Thyroid gland (tissue), 4 donors: Measurements from ENCODE around the gene KRABD2.
"Not testable (repeated sequence)": the region's sequence is repeated elsewhere in the genome, so short reads cannot be mapped to it uniquely, and the experiment has no call there.

Source experiments
- DNase-seq, 2 donors: peaks; one replicate each; pipeline ENCODE4 v3.0.0-alpha.2; 2019
- H3K27ac ChIP-seq, 3 donors: fragments of 200-600 bp; sonication (generic); 1 replicate in 2 of 3; 2 replicates in 1 of 3; pipeline ENCODE4 v1.5.1; 2016 to 2019; ENCODE audit warnings: mild to moderate bottlenecking in 1 of 3, moderate library complexity in 1 of 3
- H3K27me3 ChIP-seq: fragments of 200-600 bp; sonication (generic); one replicate; pipeline ENCODE4 v1.5.1; 2019
- H3K36me3 ChIP-seq, 2 donors: fragments of 200-600 bp; sonication (generic); one replicate each; pipeline ENCODE4 v1.5.1; 2016 to 2019
- H3K4me1 ChIP-seq, 2 donors: fragments of 200-600 bp; sonication (generic); one replicate each; pipeline ENCODE4 v1.5.1; 2017 to 2019
- H3K4me3 ChIP-seq, 3 donors: fragments of 200-600 bp; sonication (generic); replicated peaks in 1 of 3; 1 replicate in 2 of 3; 2 replicates in 1 of 3; pipeline ENCODE4 v1.5.1; 2016; ENCODE audit warnings: mild to moderate bottlenecking in 1 of 3
- H3K9me3 ChIP-seq: fragments of 200-600 bp; sonication (generic); one replicate; pipeline ENCODE4 v1.5.1; 2017
- POLR2A ChIP-seq, 2 donors: fragments of 450-650 bp; IDR thresholded peaks; one replicate each; pipeline ENCODE4 v1.6.1; 2017; ENCODE audit warnings: antibody characterized with exemption in 2 of 2, mild to moderate bottlenecking in 2 of 2, moderate library complexity in 1 of 2
- WGBS, 2 donors: methylation state at CpG; one replicate each; pipeline ENCODE4 v1.1.5; 2017; 5-methylcytosine and 5-hydroxymethylcytosine counted together
- intact Hi-C: fragments of 100-400 bp; cut with DNase I; formaldehyde crosslinking; loops from one replicate; pipeline ENCODE4 v1.15.1; 2023
- TF ChIP-seq, protein P1 (sequence below), 6 experiments: fragments of 200-600 bp in 3 of 6; fragments of 450-650 bp in 3 of 6; sonication (generic) in 3 of 6; IDR thresholded peaks; one replicate each; pipeline ENCODE4 v1.5.1; 2016 to 2019; ENCODE audit warnings: antibody characterized with exemption in 6 of 6, mild to moderate bottlenecking in 2 of 6, inconsistent platforms in 1 of 6, moderate library complexity in 1 of 6

Gene KRABD2

DNA sequence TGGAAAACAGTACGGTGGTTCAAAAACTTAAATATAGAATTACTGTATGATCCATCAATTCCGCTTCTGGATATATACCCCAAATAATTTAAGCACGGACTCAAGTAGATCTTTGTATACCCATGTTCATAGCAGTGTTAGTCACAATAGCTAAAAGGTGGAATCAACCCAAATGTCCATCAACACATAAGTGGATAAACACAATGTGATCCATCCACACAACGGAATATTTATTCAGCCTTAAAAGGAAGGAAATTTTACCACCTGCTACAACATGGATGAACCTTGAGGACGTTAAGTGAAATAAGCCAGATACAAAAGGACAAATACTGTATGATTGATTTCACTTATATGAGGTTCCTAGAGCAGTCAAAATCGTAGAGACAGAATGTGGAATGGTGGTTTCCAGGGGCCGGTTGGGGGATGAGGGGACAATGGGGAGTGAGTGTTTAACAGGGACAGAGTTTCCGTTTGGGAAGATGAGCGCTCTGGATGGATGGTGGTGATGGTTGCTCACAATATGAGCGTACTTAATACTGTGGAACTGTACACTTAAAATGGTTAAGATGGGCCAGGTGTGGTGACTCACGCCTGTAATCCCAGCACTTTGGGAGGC lies 26.5 kb upstream of the KRABD2 start:
- DNase-seq: no peak
- intact Hi-C loops: no loop called here
- TF ChIP-seq, protein P1, sequence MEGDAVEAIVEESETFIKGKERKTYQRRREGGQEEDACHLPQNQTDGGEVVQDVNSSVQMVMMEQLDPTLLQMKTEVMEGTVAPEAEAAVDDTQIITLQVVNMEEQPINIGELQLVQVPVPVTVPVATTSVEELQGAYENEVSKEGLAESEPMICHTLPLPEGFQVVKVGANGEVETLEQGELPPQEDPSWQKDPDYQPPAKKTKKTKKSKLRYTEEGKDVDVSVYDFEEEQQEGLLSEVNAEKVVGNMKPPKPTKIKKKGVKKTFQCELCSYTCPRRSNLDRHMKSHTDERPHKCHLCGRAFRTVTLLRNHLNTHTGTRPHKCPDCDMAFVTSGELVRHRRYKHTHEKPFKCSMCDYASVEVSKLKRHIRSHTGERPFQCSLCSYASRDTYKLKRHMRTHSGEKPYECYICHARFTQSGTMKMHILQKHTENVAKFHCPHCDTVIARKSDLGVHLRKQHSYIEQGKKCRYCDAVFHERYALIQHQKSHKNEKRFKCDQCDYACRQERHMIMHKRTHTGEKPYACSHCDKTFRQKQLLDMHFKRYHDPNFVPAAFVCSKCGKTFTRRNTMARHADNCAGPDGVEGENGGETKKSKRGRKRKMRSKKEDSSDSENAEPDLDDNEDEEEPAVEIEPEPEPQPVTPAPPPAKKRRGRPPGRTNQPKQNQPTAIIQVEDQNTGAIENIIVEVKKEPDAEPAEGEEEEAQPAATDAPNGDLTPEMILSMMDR (IDR thresholded peaks at IDR 0.05): no peak
- TF ChIP-seq POLR2A (IDR thresholded peaks at IDR 0.05): no peak

DNA sequence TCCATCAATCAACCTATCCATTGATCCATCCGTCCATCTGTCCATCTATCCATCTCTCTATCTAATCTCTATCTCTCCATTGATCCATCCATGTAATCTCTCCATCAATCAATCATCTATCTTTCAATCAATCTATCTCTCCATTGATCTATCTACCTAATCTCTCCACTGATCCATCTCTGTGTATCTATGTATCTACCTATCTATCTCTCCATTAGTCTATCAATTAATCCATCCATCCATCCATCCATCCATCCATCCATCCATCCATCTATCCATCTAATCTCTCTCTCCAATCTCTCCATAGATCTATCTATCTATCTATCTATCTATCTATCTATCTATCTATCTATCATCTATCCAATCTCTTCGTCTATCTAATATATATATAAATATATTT lies 24.6 kb upstream of the KRABD2 start:
- intact Hi-C loops: no loop called here
- Histone ChIP-seq H3K36me3 (no peaks in the 10 kb centered on the region), H3K27me3 (no peaks in the 10 kb centered on the region)

More for the DNA sequence above, 26.5 kb upstream of the KRABD2 start:
- H3K27ac ChIP-seq: no peak overlapping the region
- 81 to 82% methylated on average over 11 of the region's 11 CpGs for WGBS, 2 donors
- no peaks in the 10 kb centered on the region for H3K27me3 ChIP-seq
- no peaks in the 10 kb centered on the region for H3K9me3 ChIP-seq
- no peaks in the 10 kb centered on the region for H3K36me3 ChIP-seq
- peaks cover 2 to 4% of the 10 kb centered on the region in 2 donors for H3K4me1 ChIP-seq
- H3K4me3 ChIP-seq: no peak overlapping the region

DNA sequence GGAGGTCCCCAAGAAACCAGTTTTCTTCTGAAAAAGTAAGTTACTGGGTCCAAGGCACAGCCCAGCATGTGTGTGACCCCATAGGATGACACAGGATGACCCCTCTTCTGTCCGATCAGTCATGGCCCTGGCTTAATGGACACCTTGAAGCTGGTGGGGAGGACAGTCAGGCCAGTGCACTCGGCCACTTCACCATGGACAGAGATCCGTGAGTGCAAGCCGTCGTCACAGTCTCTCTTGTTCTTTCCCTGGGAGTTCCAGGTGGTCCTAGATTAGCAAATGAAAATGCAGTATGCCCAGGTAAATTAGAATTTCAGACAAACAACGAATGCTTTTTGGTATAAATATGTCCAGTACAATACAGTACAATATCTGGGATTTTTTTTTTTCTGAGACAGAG lies 22.5 kb upstream of the KRABD2 start:
- whole genome bisulfite sequencing, 2 donors: 54 to 57% methylated on average over 6 of the region's 6 CpGs
- intact Hi-C loops: no loop called here

More for the DNA sequence above, 24.6 kb upstream of the KRABD2 start:
- Histone ChIP-seq H3K9me3 (no peaks in the 10 kb centered on the region), H3K4me3 (no peak overlapping the region), H3K4me1 (no peaks in the 10 kb centered on the region), H3K27ac (no peak overlapping the region)
- TF ChIP-seq, protein P1 (IDR thresholded peaks at IDR 0.05): no peak
- no peak for TF ChIP-seq POLR2A (IDR thresholded peaks at IDR 0.05)
- WGBS, 2 donors: 89 to 91% methylated on average over 2 of the region's 2 CpGs
- no peak for DNase-seq

DNA sequence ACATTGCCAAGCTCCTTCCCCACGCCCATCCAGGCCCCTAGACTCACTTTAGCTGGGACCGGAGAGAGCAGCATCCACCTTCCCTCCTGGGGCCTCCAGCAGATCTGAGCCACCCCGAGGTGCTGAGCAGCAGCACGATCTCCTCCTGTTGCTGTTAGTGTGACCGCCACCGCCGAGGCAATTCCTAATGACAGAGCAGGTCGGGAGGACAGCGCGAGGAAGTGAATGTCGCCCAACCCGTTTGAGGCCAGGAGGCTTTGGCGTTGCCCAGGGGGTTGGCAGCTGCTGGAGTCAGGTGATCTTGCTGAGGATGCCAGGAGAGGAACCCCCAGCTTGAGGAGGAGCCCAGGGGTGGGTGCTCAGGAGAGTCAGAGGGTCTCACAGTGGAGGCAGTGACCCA lies 21.1 kb upstream of the KRABD2 start, which contains the start of gene RNF222:
RNF222 (minus strand) TSS at position 192 of the 400 bp plus-strand sequence. CDS start 4,366 bp downstream, outside the sequence.
- Histone ChIP-seq H3K4me3 (no peak within 1 kb of the TSS), H3K27ac (no peak within 1 kb of the TSS), H3K27me3 (no peaks in the 10 kb centered on the region), H3K36me3 (no peaks in the 10 kb centered on the region), H3K9me3 (no peaks in the 10 kb centered on the region), H3K4me1 (no peaks in the 10 kb centered on the region)
- no peak for DNase-seq
- intact Hi-C loops: no loop called here
- 39 to 69% methylated on average over 2 to 13 of the region's 13 CpGs for WGBS, 2 donors
- TF ChIP-seq, protein P1 (IDR thresholded peaks at IDR 0.05): no peak
- no peak for TF ChIP-seq POLR2A (IDR thresholded peaks at IDR 0.05)

More for the DNA sequence above, 22.5 kb upstream of the KRABD2 start:
- DNase-seq: no peak
- Histone ChIP-seq H3K27me3 (no peaks in the 10 kb centered on the region), H3K27ac (no peak overlapping the region), H3K36me3 (no peaks in the 10 kb centered on the region), H3K9me3 (no peaks in the 10 kb centered on the region), H3K4me3 (no peak overlapping the region), H3K4me1 (no peaks in the 10 kb centered on the region)
- TF ChIP-seq, protein P1 (IDR thresholded peaks at IDR 0.05): no peak
- TF ChIP-seq POLR2A (IDR thresholded peaks at IDR 0.05): no peak

DNA sequence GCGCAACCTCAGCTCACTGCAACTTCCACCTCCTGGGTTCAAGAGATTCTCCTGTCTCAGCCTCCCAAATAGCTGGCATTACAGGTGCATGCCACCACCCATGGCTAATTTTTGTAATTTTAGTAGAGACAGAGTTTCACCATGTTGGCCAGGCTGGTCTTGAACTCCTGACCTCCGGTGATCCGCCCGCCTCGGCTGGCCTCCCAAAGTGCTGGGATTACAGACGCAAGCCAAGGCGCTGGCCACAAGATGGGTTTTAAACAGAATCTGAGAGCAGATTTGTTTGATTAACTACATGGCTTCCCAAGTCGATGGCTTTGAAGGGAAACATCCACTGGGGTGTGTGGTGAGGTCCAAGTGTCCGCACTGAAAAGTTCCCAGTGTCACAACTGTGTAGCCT lies 18.0 kb upstream of the KRABD2 start:
- H3K4me1 ChIP-seq, H3K9me3 ChIP-seq, H3K4me3 ChIP-seq, intact Hi-C loops, H3K36me3 ChIP-seq, H3K27ac ChIP-seq, DNase-seq, H3K27me3 ChIP-seq: not testable (repeated sequence)
- 81 to 86% methylated on average over 9 of the region's 9 CpGs for whole genome bisulfite sequencing, 2 donors
